ENCODE results near the gene CCDC13. TPM values are rescaled to one million over a fixed set of nuclear protein-coding genes. Genes with fewer than 3 reads are reported as not detected.

The CCDC13 gene, protein sequence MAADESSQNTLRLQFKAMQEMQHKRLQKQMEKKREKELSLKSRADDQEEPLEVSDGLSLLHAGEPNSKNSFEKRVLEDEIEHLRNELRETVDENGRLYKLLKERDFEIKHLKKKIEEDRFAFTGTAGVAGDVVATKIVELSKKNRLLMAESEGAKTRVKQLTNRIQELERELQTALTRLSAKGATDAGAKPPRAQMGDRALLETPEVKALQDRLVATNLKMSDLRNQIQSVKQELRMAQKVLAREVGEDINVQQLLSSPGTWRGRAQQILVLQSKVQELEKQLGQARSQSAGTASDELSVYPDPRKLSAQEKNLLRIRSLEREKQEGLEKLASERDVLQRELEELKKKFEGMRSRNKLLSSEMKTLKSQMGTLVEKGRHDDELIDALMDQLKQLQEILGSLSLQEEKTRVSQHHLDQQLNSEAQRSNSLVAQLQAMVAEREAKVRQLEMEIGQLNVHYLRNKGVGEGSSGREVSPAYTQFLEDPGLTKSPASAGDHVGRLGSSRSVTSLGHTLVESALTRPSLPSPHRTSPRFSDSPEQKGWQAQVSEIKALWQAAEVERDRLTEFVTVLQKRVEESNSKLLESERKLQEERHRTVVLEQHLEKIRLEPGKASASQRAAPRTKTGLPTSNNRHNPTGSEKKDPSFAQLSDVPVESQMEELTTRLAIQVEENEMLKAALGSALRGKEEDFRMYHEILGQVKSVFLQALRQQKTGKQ
- under 1 TPM in 1 of 4 donors, not detected in 3; 0.06 TPM for total RNA-seq

DNA sequence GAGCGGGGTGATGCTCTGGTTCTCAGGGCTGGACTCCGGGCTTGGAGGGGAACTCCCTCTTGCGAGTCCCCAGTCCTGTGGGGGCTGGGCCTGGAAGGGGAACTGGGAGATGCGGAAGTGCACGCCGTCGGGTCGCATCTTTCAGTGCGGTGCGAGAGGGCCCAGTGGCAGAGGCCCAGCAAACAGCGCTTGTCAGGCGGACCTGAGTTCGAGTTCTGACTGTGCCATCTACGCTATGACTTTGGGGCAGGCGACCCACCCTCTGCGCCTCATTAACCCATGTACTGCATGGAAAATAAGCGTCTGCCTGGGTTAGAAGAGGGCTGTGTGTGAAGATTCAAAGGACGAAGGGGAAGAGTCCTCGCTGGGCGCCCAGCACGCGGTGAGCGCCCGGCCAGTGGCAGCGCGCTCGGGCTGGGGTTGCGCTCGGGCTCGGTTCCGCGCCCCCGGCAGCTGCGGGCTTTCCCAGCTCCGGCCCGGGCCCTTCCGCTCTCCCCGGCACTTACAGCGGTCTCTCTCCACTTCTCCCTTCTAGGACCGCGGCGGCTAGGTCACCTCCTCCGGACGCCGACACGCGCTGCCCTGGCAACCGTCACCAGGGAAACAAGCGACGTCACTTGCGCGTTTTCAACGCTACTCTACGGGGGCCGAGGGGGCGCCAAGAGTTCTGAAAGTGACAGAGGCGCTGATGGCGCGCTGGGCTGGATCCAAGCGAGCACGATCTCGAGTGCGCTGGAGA is at the start of gene CCDC13:
TSS of gene CCDC13 (minus strand) at position 584 of the 739 bp plus-strand sequence. CDS start 14,908 bp downstream, outside the sequence.
- intact Hi-C loops (cut with DNase I; ENCODE audit: low total_unique reads): loop anchor here (10.0 kb wide), 1 partner anchor 62 kb away; no protein-coding TSS in a partner anchor
- peak; percentile 91 to 99 for DNase-seq (ENCODE audit: low spot score in 2 of 2)

DNA sequence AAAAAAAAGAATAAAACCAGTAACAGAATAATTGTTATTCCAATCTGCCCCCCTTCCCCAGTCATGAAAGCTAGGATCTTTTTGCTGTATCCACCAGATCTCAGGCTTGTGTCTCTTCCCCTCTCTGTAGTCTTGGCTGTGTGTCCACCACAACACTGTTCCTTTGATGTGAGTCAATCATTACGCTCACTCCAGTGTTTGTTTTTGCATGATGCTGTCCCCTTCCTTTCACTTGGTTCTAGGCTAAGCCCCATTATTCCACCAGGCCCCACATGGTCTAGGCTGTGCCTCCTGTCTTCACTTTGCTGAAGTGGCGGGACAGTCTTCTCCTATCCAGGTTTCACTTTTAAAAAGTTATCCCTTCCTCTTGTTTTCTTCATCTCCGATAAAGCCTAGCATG is 49.8 kb upstream of the CCDC13 start:
- TF ChIP-seq POLR2A (IDR thresholded peaks at IDR 0.05): no peak
- TF ChIP-seq, protein P1, sequence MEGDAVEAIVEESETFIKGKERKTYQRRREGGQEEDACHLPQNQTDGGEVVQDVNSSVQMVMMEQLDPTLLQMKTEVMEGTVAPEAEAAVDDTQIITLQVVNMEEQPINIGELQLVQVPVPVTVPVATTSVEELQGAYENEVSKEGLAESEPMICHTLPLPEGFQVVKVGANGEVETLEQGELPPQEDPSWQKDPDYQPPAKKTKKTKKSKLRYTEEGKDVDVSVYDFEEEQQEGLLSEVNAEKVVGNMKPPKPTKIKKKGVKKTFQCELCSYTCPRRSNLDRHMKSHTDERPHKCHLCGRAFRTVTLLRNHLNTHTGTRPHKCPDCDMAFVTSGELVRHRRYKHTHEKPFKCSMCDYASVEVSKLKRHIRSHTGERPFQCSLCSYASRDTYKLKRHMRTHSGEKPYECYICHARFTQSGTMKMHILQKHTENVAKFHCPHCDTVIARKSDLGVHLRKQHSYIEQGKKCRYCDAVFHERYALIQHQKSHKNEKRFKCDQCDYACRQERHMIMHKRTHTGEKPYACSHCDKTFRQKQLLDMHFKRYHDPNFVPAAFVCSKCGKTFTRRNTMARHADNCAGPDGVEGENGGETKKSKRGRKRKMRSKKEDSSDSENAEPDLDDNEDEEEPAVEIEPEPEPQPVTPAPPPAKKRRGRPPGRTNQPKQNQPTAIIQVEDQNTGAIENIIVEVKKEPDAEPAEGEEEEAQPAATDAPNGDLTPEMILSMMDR (IDR thresholded peaks at IDR 0.05): no peak
- H3K4me3 ChIP-seq (ENCODE audit: low read depth, poor library complexity, severe bottlenecking): no peak overlapping the region
- no peak for DNase-seq (ENCODE audit: low spot score in 2 of 2)
- WGBS, 2 donors: 78% methylated on average over 3 of the region's 3 CpGs
- intact Hi-C loops (cut with DNase I; ENCODE audit: low total_unique reads): no loop called here

More for the DNA sequence above, at the start of gene CCDC13:
- no peak for TF ChIP-seq POLR2A (IDR thresholded peaks at IDR 0.05)
- TF ChIP-seq, protein P1 (IDR thresholded peaks at IDR 0.05): no peak
- whole genome bisulfite sequencing, 2 donors: 3% methylated on average over 49 to 59 of the region's 63 CpGs
- H3K4me3 ChIP-seq (ENCODE audit: low read depth, poor library complexity, severe bottlenecking): peak within 1 kb of the TSS; percentile 11

DNA sequence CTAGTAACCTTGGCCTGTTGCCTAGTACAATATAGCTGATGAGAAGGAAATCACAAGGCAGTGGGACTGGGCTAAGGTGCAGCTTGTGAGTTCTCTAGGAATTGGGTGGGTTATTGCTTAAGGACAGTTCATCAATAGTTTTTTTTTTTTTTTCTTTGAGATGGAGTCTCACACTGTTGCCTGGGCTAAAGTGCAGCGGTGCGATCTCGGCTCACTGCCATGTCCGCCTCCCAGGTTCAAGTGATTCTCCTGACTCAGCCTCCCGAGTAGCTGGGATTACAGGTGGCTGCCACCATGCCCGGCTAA is 47.6 kb upstream of the CCDC13 start:
- WGBS, 2 donors: 82 to 99% methylated on average over 6 of the region's 6 CpGs

DNA sequence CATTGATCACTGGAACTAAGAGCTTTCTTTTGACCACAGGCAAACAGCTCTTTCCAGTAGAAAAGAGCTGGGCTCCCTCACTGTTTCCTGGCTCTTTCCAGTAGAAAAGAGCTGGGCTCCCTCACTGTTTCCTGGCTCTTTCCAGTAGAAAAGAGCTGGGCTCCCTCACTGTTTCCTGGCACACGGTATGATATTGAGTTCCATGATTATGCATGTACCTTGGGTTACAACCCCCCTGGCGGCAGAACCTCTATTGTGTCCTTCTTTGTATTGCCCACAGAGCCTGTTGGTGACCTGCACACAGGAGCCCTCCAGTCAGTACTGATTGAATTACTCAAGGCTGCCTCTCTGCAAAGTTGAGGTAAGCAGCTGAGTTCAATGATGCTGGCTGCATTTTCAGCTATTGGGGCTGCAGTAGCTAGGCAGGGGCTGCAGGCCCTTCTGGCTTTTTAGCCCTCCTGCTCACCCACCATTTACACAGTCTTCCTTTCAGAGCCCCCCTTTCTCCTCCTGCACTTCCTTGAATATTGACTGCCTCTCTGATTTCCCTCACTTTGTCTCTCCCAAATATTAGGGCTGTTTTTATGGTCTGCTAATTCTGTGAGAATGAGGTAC is 46.4 kb upstream of the CCDC13 start:
- DNase-seq (ENCODE audit: low spot score in 2 of 2): no peak
- no peak for TF ChIP-seq POLR2A (IDR thresholded peaks at IDR 0.05)
- TF ChIP-seq, protein P1 (IDR thresholded peaks at IDR 0.05): no peak
- H3K4me3 ChIP-seq (ENCODE audit: low read depth, poor library complexity, severe bottlenecking): no peak overlapping the region
- intact Hi-C loops (cut with DNase I; ENCODE audit: low total_unique reads): no loop called here
- 36 to 45% methylated on average over 2 of the region's 2 CpGs for WGBS, 2 donors

More for the DNA sequence above, 47.6 kb upstream of the CCDC13 start:
- TF ChIP-seq, protein P1 (IDR thresholded peaks at IDR 0.05): no peak
- no peak for TF ChIP-seq POLR2A (IDR thresholded peaks at IDR 0.05)
- no peak overlapping the region for H3K4me3 ChIP-seq (ENCODE audit: low read depth, poor library complexity, severe bottlenecking)
- intact Hi-C loops (cut with DNase I; ENCODE audit: low total_unique reads): no loop called here
- DNase-seq (ENCODE audit: low spot score in 2 of 2): no peak

DNA sequence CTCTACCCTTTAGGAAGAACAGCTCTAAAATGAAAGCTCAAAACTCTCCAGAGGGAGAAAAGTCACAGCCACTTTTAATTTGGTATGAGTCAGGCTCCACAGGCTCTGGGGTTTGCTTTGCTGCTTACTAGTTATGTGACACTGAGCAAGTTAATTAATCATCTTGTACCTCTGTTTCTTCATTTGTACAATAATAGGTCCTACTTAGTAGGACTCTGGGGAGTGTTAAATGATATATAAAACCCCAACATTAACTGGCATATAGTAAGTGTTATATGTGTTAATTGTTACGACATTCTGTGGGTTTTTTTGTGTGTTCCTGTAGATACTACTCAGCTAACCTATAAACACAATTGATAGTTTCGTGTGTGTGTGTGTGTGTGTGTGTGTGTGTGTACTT is 42.8 kb upstream of the CCDC13 start:
- intact Hi-C loops (cut with DNase I; ENCODE audit: low total_unique reads): no loop called here
- DNase-seq (ENCODE audit: low spot score in 2 of 2): no peak
- TF ChIP-seq, protein P1 (IDR thresholded peaks at IDR 0.05): no peak
- no peak for TF ChIP-seq POLR2A (IDR thresholded peaks at IDR 0.05)
- 55 to 83% methylated on average over 2 of the region's 2 CpGs for WGBS, 2 donors
- no peak overlapping the region for H3K4me3 ChIP-seq (ENCODE audit: low read depth, poor library complexity, severe bottlenecking)

Measured in lower leg skin (tissue), 4 donors.